Activated CD4-positive, alpha-beta T cell treated with anti-CD3 and anti-CD28 coated beads for 24 hours (primary cell): ENCODE measurements around the gene MAD2L2.

ENCODE experiments used
- DNase-seq, 2 donors: peaks; one replicate each; pipeline ENCODE4 v3.0.0-alpha.2; 2020; ENCODE audit warnings: low read depth in 2 of 2

MAD2L2 gene

GRCh38 chr1:11681071-11681771, at the start of gene MAD2L2:
MAD2L2 (minus strand) TSS chr1:11681148; CDS start chr1:11680601, 547 bp downstream.
- DNase-seq = peak; percentile 88 to 91

GRCh38 chr1:11730429-11730891, 49.5 kb upstream of the MAD2L2 start:
- DNase-seq = no peak

- DNase-seq = no peak
Observed at GRCh38 chr1:11729498-11730428, 48.8 kb upstream of the MAD2L2 start.

- no peak for DNase-seq
Observed at GRCh38 chr1:11729155-11729497, 48.2 kb upstream of the MAD2L2 start.

- no peak for DNase-seq
Observed at GRCh38 chr1:11728126-11728806, 47.3 kb upstream of the MAD2L2 start.

GRCh38 chr1:11727119-11727518, 46.2 kb upstream of the MAD2L2 start:
- DNase-seq = no peak

- DNase-seq = no peak
Observed at GRCh38 chr1:11725616-11726015, 44.7 kb upstream of the MAD2L2 start.

GRCh38 chr1:11722538-11722937, 41.6 kb upstream of the MAD2L2 start:
- DNase-seq = no peak

- no peak for DNase-seq
Observed at GRCh38 chr1:11721311-11721710, 40.4 kb upstream of the MAD2L2 start.

- no peak for DNase-seq
Observed at GRCh38 chr1:11720525-11720924, 39.6 kb upstream of the MAD2L2 start.

GRCh38 chr1:11720033-11720376, 39.1 kb upstream of the MAD2L2 start:
- no peak for DNase-seq

GRCh38 chr1:11719313-11720032, 38.5 kb upstream of the MAD2L2 start:
- peak; percentile 79 to 80 for DNase-seq

- DNase-seq = no peak
Observed at GRCh38 chr1:11714831-11715575, 34.1 kb upstream of the MAD2L2 start.

- DNase-seq = no peak
Observed at GRCh38 chr1:11713095-11713494, 32.1 kb upstream of the MAD2L2 start.

- DNase-seq = no peak
Observed at GRCh38 chr1:11712285-11712684, 31.3 kb upstream of the MAD2L2 start.

- DNase-seq = no peak
Observed at GRCh38 chr1:11711490-11711889, 30.5 kb upstream of the MAD2L2 start.

GRCh38 chr1:11708554-11709350, 27.8 kb upstream of the MAD2L2 start:
- no peak for DNase-seq

- no peak for DNase-seq
Observed at GRCh38 chr1:11707621-11708276, 26.8 kb upstream of the MAD2L2 start.

- DNase-seq = no peak
Observed at GRCh38 chr1:11706292-11706691, 25.3 kb upstream of the MAD2L2 start.

- no peak for DNase-seq
Observed at GRCh38 chr1:11705596-11705995, 24.6 kb upstream of the MAD2L2 start.
